GM12878 (cell line): ENCODE data around the gene HNRNPF.
"Not testable (repeated sequence)": the region's sequence is repeated elsewhere in the genome, so short reads cannot be mapped to it uniquely, and the experiment has no call there.

ENCODE experiments used
- FOXM1 ChIP-seq: IDR thresholded peaks from 2 replicates; pipeline ENCODE4 v1.6.1; 2012; ENCODE audit warnings: low read depth, mild to moderate bottlenecking, inconsistent platforms, low read length, moderate library complexity
- JUND ChIP-seq: IDR thresholded peaks from 2 replicates; pipeline ENCODE4 v1.6.1; 2012; ENCODE audit warnings: low read depth, mild to moderate bottlenecking, low read length, improper control_type of control experiment, moderate library complexity
- MTA2 ChIP-seq: fragments of 450-650 bp; IDR thresholded peaks from 2 replicates; pipeline ENCODE4 v1.6.1; 2016; ENCODE audit warnings: low read depth, mild to moderate bottlenecking, moderate library complexity
- TBL1XR1 ChIP-seq: IDR thresholded peaks from 2 replicates; pipeline ENCODE4 v1.6.1; 2012; ENCODE audit warnings: low read depth, low read length, improper control_type of control experiment
- YY1 ChIP-seq: IDR thresholded peaks from 2 replicates; pipeline ENCODE4 v1.6.1; 2011; ENCODE audit warnings: low read depth, mild to moderate bottlenecking, low read length
- ZNF24 ChIP-seq: fragments of 450-650 bp; IDR thresholded peaks from 2 replicates; pipeline ENCODE4 v1.6.1; 2017; ENCODE audit warnings: antibody characterized with exemption, mild to moderate bottlenecking
- ZSCAN29 ChIP-seq: fragments of 450-650 bp; IDR thresholded peaks from 2 replicates; pipeline ENCODE4 v1.6.1; 2017; ENCODE audit warnings: mild to moderate bottlenecking, moderate library complexity
- TF ChIP-seq, protein P1 (sequence below), 3 experiments: IDR thresholded peaks in 2 of 3; conservative IDR thresholded peaks in 1 of 3; 2 replicates each; pipeline ENCODE4 v1.5.1; 2011; ENCODE audit warnings: low read depth in 3 of 3, low read length in 3 of 3, mild to moderate bottlenecking in 3 of 3, control low read depth in 2 of 3, moderate library complexity in 2 of 3, inconsistent platforms in 1 of 3, mixed read lengths in 1 of 3; ENCODE audit not compliant: control insufficient read depth in 2 of 3, insufficient read depth in 1 of 3; ENCODE audit errors: extremely low read depth in 1 of 3

GRCh38 chr10:43446219-43447017 lies 37.4 kb upstream of the HNRNPF start:
- TF ChIP-seq, protein P1, sequence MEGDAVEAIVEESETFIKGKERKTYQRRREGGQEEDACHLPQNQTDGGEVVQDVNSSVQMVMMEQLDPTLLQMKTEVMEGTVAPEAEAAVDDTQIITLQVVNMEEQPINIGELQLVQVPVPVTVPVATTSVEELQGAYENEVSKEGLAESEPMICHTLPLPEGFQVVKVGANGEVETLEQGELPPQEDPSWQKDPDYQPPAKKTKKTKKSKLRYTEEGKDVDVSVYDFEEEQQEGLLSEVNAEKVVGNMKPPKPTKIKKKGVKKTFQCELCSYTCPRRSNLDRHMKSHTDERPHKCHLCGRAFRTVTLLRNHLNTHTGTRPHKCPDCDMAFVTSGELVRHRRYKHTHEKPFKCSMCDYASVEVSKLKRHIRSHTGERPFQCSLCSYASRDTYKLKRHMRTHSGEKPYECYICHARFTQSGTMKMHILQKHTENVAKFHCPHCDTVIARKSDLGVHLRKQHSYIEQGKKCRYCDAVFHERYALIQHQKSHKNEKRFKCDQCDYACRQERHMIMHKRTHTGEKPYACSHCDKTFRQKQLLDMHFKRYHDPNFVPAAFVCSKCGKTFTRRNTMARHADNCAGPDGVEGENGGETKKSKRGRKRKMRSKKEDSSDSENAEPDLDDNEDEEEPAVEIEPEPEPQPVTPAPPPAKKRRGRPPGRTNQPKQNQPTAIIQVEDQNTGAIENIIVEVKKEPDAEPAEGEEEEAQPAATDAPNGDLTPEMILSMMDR (IDR thresholded peaks at IDR 0.05 in 2 of 3, conservative IDR thresholded peaks at IDR 0.05 in 1 of 3; ENCODE audit: control insufficient read depth in 2 of 3, extremely low read depth in 1 of 3, insufficient read depth in 1 of 3, low read depth in 3 of 3, low read length in 3 of 3) = not testable (repeated sequence)
- TF ChIP-seq ZSCAN29, FOXM1, JUND, YY1, MTA2, TBL1XR1, ZNF24: not testable (repeated sequence)
